Inflammatory macrophage treated with lipopolysaccharide for 1 hour (primary cell): Measurements from ENCODE around the gene RBM26.
"Not testable (repeated sequence)": the region's sequence is repeated elsewhere in the genome, so short reads cannot be mapped to it uniquely, and the experiment has no call there.

ENCODE experiments used
- DNase-seq, 2 donors: peaks; one replicate each; pipeline ENCODE4 v3.0.0-alpha.2; 2020 to 2022

RBM26 gene

GRCh38 chr13:79386125-79386826 is 19.8 kb downstream of the RBM26 start:
- DNase-seq, result no peak

GRCh38 chr13:79385694-79386093 is 20.4 kb downstream of the RBM26 start:
- peak in 1 of 2 donors; percentile 30 for DNase-seq

- DNase-seq, result no peak
Measured at GRCh38 chr13:79384022-79384610, 21.9 kb downstream of the RBM26 start.

- DNase-seq, result no peak
Measured at GRCh38 chr13:79382545-79383275, 23.3 kb downstream of the RBM26 start.

GRCh38 chr13:79380997-79381396 is 25.1 kb downstream of the RBM26 start:
- DNase-seq, result no peak

- DNase-seq, result no peak
Measured at GRCh38 chr13:79379274-79379673, 26.8 kb downstream of the RBM26 start.

GRCh38 chr13:79376843-79377242 is 29.2 kb downstream of the RBM26 start:
- DNase-seq, result no peak

GRCh38 chr13:79374578-79374977 is 31.5 kb downstream of the RBM26 start:
- no peak for DNase-seq

DNA sequence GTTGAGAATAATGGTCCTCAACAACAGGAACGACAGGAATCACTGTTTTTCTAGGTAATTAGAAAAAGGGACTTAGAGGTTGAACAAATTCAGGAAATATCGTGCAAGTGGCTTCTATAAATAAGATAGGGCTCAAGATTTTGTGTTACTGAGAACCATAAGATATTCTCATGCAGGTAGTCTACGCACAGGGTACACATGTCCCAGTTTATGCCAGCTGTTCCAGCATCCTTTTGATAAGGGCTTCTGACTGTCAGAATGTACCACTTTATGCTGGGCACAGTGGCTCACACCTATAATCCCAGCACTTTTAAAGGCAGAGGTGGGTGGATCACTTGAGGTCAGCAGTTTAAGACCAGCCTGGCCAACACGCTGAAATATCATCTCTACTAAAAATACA is 32.1 kb downstream of the RBM26 start:
- DNase-seq, result no peak

GRCh38 chr13:79369226-79369625 is 36.8 kb downstream of the RBM26 start:
- no peak for DNase-seq

- no peak for DNase-seq
Measured at GRCh38 chr13:79365981-79366380, 40.1 kb downstream of the RBM26 start.

DNA sequence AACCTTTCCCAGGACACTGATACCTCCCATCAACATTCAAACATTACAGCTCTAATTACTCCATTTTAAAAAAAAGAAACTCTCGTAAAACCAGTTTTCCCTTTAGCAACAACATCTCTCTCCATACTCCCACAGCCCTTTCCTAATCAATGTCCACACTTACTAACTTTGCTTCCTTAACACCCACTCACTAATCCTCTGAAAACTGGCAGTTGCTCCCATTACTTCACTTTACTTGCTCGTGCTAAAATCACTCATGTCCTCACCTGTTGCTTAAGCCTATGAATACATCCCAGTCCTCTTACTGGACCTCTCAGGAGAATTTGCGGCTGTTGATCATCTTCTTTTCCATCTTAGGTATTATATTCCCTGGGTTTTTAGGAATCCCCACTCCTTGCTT is 44.8 kb downstream of the RBM26 start:
- peak; percentile 45 to 85 for DNase-seq

DNA sequence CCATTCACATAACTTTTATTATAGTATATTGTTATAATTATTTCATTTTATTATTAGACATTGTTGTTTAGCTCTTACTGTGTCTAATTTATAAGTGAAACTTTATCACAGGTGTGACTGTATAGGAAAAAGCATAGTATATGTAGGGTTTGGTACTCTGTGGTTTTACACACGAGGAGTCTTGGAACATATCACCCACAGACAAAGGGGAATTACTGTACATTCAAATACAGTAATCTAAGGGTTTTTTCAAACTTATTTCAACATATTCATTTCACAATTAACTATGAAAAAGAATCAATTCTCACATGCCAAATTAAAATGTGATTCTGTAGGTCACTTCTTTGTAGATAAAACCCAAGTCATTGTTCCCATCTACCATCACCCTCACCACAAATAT is 46.0 kb downstream of the RBM26 start:
- DNase-seq, result peak; percentile 26 to 59

DNA sequence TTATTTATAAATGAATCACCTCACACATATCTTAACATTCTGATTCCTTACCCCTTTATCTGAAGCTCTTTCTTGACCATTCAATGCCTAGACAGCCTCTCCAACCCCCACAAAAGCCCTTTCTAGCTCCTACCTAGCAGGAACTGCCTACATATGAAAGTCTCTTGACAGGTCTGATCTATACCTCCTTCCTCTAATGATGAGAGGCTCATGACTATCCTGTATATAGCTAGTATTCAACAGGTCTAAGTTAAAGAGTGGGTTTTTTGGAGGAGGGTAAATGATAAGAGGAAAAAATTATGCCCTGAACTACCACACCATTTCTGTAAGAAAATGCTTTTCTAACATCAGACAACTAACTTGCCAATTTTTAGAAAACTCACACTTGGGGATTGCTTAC is 47.0 kb downstream of the RBM26 start:
- no peak for DNase-seq

DNA sequence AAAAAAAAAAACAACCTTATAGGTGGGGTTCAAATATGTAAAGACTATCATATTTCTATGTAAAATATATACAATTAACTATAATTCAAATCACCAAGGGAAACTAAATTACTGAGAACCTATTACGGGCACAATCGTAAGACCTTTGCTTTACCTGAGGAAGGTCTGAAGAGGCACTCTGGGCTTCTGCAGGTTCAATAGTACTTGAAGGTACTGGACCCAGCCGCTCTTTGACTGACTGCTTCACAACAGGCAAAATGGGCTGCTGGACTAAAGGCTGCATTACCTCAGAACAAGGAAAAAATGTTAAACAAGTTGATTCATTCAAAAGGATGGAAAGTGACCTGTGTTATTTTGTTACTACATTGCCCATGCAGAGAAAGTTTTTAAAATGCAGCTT is 51.8 kb downstream of the RBM26 start:
- no peak for DNase-seq

GRCh38 chr13:79353693-79354092 is 52.4 kb downstream of the RBM26 start:
- no peak for DNase-seq

DNA sequence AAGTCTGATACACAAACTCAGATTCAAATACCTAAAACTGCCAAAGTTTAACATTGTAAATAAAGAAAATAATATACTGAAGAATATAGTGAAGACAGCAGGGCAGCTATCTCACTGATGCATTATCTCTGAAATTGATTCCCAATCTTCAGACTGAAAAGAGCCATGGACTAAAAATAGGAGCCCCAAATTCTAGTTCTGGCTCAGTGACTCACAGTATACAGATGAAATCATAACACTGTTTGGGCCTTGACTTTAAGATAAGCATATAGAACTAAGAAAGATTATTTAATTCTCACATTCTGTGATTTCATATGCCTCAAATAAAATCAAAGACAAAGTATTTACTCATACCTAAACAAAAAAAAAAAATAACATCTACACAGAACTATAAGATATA is 53.9 kb downstream of the RBM26 start:
- DNase-seq, result no peak

GRCh38 chr13:79349608-79350007 is 56.4 kb downstream of the RBM26 start:
- DNase-seq, result not testable (repeated sequence)

GRCh38 chr13:79349011-79349410 is 57.0 kb downstream of the RBM26 start:
- DNase-seq, result no peak

DNA sequence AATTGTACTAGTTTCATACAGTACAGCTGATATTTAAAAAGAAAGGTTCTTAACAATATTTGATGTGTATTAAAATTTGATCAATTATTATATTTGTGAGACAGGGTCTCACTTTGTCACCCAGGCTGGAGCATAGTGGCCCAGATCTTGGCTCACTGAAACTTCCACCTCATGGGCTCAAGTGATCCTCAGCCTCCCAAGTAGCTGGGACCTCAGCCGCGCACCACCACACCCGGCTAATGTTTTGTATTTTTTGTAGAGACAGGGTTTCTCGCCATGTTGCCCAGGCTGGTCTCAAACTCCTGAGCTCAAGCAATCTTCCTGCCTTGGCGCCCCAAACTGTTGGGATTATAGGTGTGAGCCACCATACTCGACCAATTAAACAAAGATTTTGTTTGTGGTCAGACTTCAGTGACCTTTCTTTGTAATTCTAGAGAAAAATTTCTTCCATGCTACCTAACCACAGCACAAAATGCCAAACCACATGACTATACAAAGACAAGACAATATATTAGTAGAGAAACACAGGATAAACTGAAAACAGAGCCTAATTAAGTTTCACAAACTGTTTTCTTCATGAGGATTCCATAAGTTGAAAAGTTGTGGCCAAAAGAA is 59.6 kb downstream of the RBM26 start:
- DNase-seq, result no peak

GRCh38 chr13:79341202-79341601 is 64.9 kb downstream of the RBM26 start:
- no peak for DNase-seq

DNA sequence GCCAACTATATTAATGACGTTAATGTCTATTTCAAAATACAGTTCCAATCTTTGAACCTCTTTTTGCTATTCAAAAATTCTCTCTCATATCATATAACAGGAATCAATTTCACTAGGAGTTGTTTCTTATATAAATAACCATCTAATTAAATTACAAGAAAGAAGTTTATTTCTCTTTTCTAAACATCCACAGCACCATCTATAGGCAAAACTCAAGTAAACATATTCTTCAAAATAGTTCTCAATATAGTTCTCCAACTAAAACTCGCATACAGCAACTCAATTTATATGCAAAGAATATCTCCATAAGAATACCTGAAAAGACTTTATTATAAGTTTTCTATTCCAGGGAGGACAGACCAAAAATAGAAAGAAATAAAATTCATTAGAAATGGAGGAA is 65.6 kb downstream of the RBM26 start:
- DNase-seq, result no peak

GRCh38 chr13:79338343-79338742 is 67.7 kb downstream of the RBM26 start:
- DNase-seq, result no peak

GRCh38 chr13:79336966-79337365 is 69.1 kb downstream of the RBM26 start:
- no peak for DNase-seq
